GM18505 (cell line): ENCODE data around the gene FBRS.
A peak's percentile ranks its signal among the peaks of the same experiment; 100 is the strongest.

Experiments used
- ATAC-seq: cut with Tn5 transposase; IDR thresholded peaks from one replicate; pipeline ENCODE4 v1.9.1; 2021; ENCODE audit not compliant: unreplicated experiment
- POLR2A ChIP-seq: IDR thresholded peaks from 4 replicates; pipeline ENCODE4 v1.6.1; 2011; ENCODE audit warnings: borderline replicate concordance; ENCODE audit not compliant: insufficient read depth, insufficient read length; ENCODE audit errors: extremely low read depth

FBRS gene

DNA sequence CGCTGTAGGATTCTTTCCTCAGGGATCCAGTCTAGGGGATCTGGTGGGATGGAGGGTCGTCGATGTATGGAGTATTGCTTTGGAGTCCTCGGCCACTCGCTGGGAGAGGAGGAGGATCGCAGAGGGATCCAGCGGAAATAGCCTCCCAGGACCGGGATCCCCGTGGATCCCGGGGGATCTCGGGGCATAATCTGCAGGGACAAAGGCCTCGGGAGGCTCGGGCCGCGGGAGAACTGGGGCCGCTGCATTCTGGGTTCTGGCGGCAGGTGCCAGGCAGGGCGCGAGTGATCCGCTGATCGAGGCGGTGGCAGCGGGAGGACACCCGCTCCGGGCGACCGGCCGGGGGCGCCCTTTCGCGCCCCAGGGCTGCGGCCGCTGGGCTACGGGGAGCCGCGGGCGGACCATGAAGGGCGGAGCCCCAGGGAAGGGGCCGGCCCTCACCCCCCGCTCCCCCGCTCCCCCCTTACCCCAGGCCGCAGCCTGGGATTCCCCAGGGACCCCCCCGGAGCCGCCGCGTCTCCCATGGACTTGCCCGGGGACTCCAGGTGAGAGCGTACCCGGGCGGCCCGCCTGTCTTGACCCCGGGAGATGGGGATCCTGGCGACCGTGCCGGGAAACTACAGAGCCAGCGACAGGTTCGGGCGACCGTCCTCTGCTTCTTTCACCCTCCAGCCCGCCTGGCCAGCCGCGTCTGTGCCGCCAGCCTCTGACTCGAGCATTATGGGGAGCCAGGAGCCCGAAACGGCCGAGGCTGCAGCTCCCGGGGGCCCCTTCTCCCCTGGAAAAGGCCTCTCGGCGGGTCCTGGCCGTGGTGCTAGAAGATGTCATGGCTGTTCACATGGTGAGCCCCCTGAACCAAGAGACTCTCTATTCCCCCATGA, 6.9 kb upstream of the FBRS start:
- TF ChIP-seq POLR2A = peak; percentile 53
- peak; percentile 50 for ATAC-seq

- no peak for TF ChIP-seq POLR2A
- no peak for ATAC-seq
Measured at GRCh38 chr16:30652005-30652296, 6.3 kb upstream of the FBRS start.

- ATAC-seq = no peak
- no peak for TF ChIP-seq POLR2A
Measured at GRCh38 chr16:30652718-30653117, 5.5 kb upstream of the FBRS start.

GRCh38 chr16:30654856-30655255, 3.4 kb upstream of the FBRS start:
- ATAC-seq = no peak
- TF ChIP-seq POLR2A = no peak

GRCh38 chr16:30655815-30656347, 2.4 kb upstream of the FBRS start:
- no peak for ATAC-seq

GRCh38 chr16:30656388-30656787, 1.8 kb upstream of the FBRS start:
- ATAC-seq = no peak

More at GRCh38 chr16:30655815-30656347, 2.4 kb upstream of the FBRS start:
- TF ChIP-seq POLR2A = no peak

DNA sequence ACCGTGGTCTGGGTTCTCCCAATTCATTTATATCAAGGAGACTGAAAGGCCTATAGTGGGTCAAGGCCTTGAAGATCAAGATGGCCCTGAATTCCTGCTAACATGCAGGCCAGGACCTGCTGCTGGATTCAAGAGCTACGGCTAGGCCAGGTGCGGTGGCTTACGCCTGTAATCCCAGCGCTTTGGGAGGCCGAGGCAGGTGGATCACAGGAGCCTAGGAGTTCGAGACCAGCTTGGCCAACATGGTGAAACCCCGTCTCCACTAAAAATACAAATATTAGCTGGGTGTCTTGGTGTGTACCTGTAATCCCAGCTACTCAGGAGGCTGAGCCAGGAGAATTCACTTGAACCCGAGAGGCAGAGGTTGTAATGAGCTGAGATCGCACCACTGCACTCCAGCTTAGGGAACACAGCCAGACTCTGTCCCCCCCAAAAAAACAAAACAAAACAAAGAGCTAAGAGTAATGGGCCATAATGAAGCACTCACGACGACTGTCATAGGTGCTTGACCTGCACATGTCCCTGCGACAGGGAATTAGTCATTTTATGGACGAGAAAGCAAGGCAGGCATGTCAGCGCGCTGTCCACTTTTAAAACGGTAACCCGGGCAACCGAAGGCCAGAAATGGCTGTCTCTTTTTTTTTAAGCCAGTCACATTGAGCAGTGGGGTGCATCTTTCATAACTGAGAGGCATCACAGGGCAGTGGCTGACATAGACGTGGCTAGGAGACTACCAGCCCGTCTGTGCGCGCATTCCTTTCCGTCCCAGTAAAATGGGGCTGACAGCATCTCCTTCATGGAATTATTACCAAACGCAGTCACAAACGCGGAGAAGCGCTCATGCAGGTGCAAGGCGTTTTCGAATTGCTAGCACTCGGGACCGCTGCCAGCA, 1.0 kb upstream of the FBRS start:
- ATAC-seq = no peak
- no peak for TF ChIP-seq POLR2A

More at GRCh38 chr16:30656388-30656787, 1.8 kb upstream of the FBRS start:
- no peak for TF ChIP-seq POLR2A

DNA sequence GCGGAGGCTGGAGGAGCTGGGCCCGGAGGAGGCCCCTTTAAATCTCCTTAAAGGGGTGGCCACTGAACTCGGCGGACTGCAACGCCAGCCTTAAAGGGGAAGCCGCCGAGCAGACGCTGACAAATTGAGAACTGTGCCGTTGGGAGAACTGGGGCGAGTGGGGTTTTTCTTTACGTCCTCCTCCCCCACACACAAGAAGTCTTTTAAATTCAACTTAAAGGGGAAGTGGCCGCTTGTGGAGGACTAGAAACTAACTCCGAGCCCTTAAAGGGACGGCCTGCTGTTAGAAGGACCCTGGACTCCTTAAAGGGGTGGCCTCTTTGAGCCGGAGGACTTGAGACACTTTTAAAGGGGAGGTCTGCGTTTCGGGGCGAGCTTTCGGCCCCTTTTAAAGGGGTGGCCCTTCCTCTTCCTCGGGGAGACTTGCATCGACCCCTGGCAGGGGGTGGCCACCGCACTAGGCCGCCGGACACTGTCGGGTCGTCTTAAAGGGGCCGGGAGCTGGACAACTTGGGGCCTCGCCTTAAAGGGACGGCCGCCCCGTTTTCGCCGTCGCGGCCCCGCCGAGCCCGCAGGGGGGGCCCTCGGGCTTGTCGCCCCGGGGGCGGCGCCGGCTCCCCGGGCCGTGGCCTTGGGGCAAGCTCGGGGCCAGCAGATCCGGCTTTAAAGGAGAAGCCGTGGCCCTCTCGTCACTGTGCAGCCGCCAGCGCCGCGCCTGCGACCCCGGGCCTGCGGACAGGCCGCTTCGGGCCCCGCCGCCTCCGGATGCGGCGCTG, 688 bp downstream of the FBRS start:
- ATAC-seq = peak; percentile 27
- TF ChIP-seq POLR2A = peak; percentile 57

- TF ChIP-seq POLR2A = peak; percentile 48
Measured at GRCh38 chr16:30659507-30660423, 1.5 kb downstream of the FBRS start.

GRCh38 chr16:30660424-30661261, 2.4 kb downstream of the FBRS start:
- no peak for ATAC-seq
- no peak for TF ChIP-seq POLR2A

More at GRCh38 chr16:30659507-30660423, 1.5 kb downstream of the FBRS start:
- no peak for ATAC-seq

GRCh38 chr16:30662449-30662848, 4.2 kb downstream of the FBRS start:
- no peak for ATAC-seq
- no peak for TF ChIP-seq POLR2A
